Measurements from ENCODE around the gene MACROD2.

MACROD2 gene

GRCh38 chr20:15042723-15043122 is 1047.4 kb downstream of the MACROD2 start:
- no peak overlapping the region for H2AFZ ChIP-seq (ENCODE audit: low read depth, low read length, severe bottlenecking)
- no peak overlapping the region for H3K9ac ChIP-seq (ENCODE audit: low read length)

DNA sequence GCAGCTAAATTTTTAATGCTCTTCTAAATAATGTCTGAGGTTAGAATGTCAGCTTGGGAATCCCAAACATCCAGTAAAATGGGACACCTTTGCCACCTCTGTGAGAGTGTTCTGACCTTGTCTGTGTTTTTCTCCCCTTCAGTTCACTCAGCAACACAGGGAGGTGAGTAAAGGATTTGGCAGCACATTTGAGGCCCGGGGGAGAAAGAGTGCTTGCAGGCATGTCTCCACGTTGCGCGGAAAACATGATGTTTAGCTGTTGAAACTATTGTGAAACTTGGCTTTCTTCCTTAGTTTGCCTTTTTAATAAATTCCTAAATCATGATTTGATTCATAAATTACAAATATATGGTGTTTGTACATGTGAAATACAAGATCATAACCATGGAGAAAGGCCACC is 1049.9 kb downstream of the MACROD2 start:
- Histone ChIP-seq H3K27ac (ENCODE audit: low read depth, low read length) (no peak overlapping the region), H2AFZ (ENCODE audit: low read depth, low read length, severe bottlenecking) (no peak overlapping the region), H4K20me1 (ENCODE audit: low read depth, low read length) (no peaks in the 10 kb centered on the region), H3K4me3 (ENCODE audit: insufficient read depth, low read length, poor library complexity, severe bottlenecking) (no peak overlapping the region), H3F3A (ENCODE audit: insufficient read depth) (no peaks in the 10 kb centered on the region), H3K36me3 (ENCODE audit: low read length) (no peaks in the 10 kb centered on the region), H3K79me2 (ENCODE audit: insufficient read depth, low read length) (no peaks in the 10 kb centered on the region), H3K9me2 (replicated peaks; ENCODE audit: insufficient read depth, low read length) (no peaks in the 10 kb centered on the region), H3K9ac (ENCODE audit: low read length) (no peak overlapping the region), H3K4me2 (ENCODE audit: low read depth, low read length, poor library complexity, severe bottlenecking) (no peak overlapping the region), H3K9me3 (ENCODE audit: insufficient read depth, low read length) (no peaks in the 10 kb centered on the region), H3K27me3 (ENCODE audit: low read length) (no peaks in the 10 kb centered on the region)
- TF ChIP-seq EZH2phosphoT487 (conservative IDR thresholded peaks at IDR 0.05; ENCODE audit: low read length), result no peak
- TF ChIP-seq CTCF (IDR thresholded peaks at IDR 0.05; ENCODE audit: insufficient read depth, low read length, poor library complexity, severe bottlenecking), result no peak

More at GRCh38 chr20:15042723-15043122, 1047.4 kb downstream of the MACROD2 start:
- Histone ChIP-seq H3K36me3 (ENCODE audit: low read length) (no peaks in the 10 kb centered on the region), H3K4me3 (ENCODE audit: insufficient read depth, low read length, poor library complexity, severe bottlenecking) (no peak overlapping the region), H3K9me3 (ENCODE audit: insufficient read depth, low read length) (no peaks in the 10 kb centered on the region), H4K20me1 (ENCODE audit: low read depth, low read length) (no peaks in the 10 kb centered on the region), H3K27ac (ENCODE audit: low read depth, low read length) (no peak overlapping the region), H3K79me2 (ENCODE audit: insufficient read depth, low read length) (no peaks in the 10 kb centered on the region), H3F3A (ENCODE audit: insufficient read depth) (no peaks in the 10 kb centered on the region), H3K9me2 (replicated peaks; ENCODE audit: insufficient read depth, low read length) (no peaks in the 10 kb centered on the region), H3K4me2 (ENCODE audit: low read depth, low read length, poor library complexity, severe bottlenecking) (no peak overlapping the region), H3K27me3 (ENCODE audit: low read length) (no peaks in the 10 kb centered on the region)
- TF ChIP-seq EZH2phosphoT487 (conservative IDR thresholded peaks at IDR 0.05; ENCODE audit: low read length) (no peak), CTCF (IDR thresholded peaks at IDR 0.05; ENCODE audit: insufficient read depth, low read length, poor library complexity, severe bottlenecking) (no peak)

DNA sequence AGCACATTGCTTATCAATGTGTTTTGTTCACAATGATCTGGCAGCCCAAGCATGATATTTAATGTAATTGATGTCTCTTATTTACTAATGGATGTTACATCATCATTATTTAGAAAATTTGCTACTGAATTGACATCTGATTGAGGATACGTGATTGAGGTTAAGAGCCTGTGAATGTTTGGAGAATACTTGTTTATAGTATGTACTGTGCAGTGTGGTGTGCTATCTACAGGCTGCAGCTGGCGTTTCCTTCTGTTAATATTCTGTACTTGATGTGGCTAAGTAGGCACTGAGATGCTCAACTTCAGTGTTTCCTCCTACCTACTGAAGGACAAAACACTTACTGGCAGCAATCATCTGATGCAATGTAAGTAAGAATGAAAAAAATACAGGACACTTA is 1051.7 kb downstream of the MACROD2 start:
- Histone ChIP-seq H3K9me2 (replicated peaks; ENCODE audit: insufficient read depth, low read length) (no peaks in the 10 kb centered on the region), H3K4me3 (ENCODE audit: insufficient read depth, low read length, poor library complexity, severe bottlenecking) (no peak overlapping the region), H3K36me3 (ENCODE audit: low read length) (no peaks in the 10 kb centered on the region), H3K9me3 (ENCODE audit: insufficient read depth, low read length) (no peaks in the 10 kb centered on the region), H3K27ac (ENCODE audit: low read depth, low read length) (no peak overlapping the region), H3K27me3 (ENCODE audit: low read length) (no peaks in the 10 kb centered on the region), H4K20me1 (ENCODE audit: low read depth, low read length) (no peaks in the 10 kb centered on the region), H3K79me2 (ENCODE audit: insufficient read depth, low read length) (no peaks in the 10 kb centered on the region), H3K4me2 (ENCODE audit: low read depth, low read length, poor library complexity, severe bottlenecking) (no peak overlapping the region), H3K9ac (ENCODE audit: low read length) (no peak overlapping the region), H3F3A (ENCODE audit: insufficient read depth) (no peaks in the 10 kb centered on the region), H2AFZ (ENCODE audit: low read depth, low read length, severe bottlenecking) (no peak overlapping the region)
- TF ChIP-seq EZH2phosphoT487 (conservative IDR thresholded peaks at IDR 0.05; ENCODE audit: low read length) (no peak), CTCF (IDR thresholded peaks at IDR 0.05; ENCODE audit: insufficient read depth, low read length, poor library complexity, severe bottlenecking) (no peak)
